Activated CD4-positive, alpha-beta T cell treated with anti-CD3 and anti-CD28 coated beads, Interleukin-2, amount 50 U/mL, for 24 hours (primary cell): ENCODE results near the gene PPP1R14B.
"Not testable (repeated sequence)": the region's sequence is repeated elsewhere in the genome, so short reads cannot be mapped to it uniquely, and the experiment has no call there.

Experiments
- DNase-seq, 2 donors: peaks; one replicate each; pipeline ENCODE4 v3.0.0-alpha.2; 2020; ENCODE audit warnings: low read depth in 1 of 2, low spot score in 1 of 2

Gene PPP1R14B

GRCh38 chr11:64246621-64246870, 197 bp downstream of the PPP1R14B start:
- not testable (repeated sequence) for DNase-seq

- DNase-seq: peak; percentile 58 to 76
Measured at GRCh38 chr11:64245797-64246620, 734 bp downstream of the PPP1R14B start.

GRCh38 chr11:64245401-64245796, 1.3 kb downstream of the PPP1R14B start:
- no peak for DNase-seq

GRCh38 chr11:64244966-64245365, 1.8 kb downstream of the PPP1R14B start:
- no peak for DNase-seq

- DNase-seq: no peak
Measured at GRCh38 chr11:64244107-64244506, 2.6 kb downstream of the PPP1R14B start.

- no peak for DNase-seq
Measured at GRCh38 chr11:64243236-64243854, 3.4 kb downstream of the PPP1R14B start.

GRCh38 chr11:64241491-64242374, 5.0 kb downstream of the PPP1R14B start:
- no peak for DNase-seq

GRCh38 chr11:64241241-64241490, 5.6 kb downstream of the PPP1R14B start:
- DNase-seq: peak; percentile 99

GRCh38 chr11:64240435-64241240, 6.1 kb downstream of the PPP1R14B start, which contains the start of gene FKBP2:
Gene FKBP2, plus strand, starts transcription at chr11:64241095. Its CDS starts 1,293 bp downstream, at chr11:64242388.
- peak; percentile 96 for DNase-seq

GRCh38 chr11:64239662-64240434, 6.9 kb downstream of the PPP1R14B start:
- no peak for DNase-seq

GRCh38 chr11:64238999-64239398, 7.7 kb downstream of the PPP1R14B start:
- no peak for DNase-seq

- DNase-seq: no peak
Measured at GRCh38 chr11:64238076-64238475, 8.7 kb downstream of the PPP1R14B start.

- no peak for DNase-seq
Measured at GRCh38 chr11:64237484-64237951, 9.2 kb downstream of the PPP1R14B start.

- no peak for DNase-seq
Measured at GRCh38 chr11:64235437-64236161, 11.1 kb downstream of the PPP1R14B start.

- DNase-seq: no peak
Measured at GRCh38 chr11:64234647-64235379, 11.9 kb downstream of the PPP1R14B start.

- no peak for DNase-seq
Measured at GRCh38 chr11:64233913-64234586, 12.7 kb downstream of the PPP1R14B start, which contains the start of gene VEGFB. Gene VEGFB, plus strand, starts transcription at chr11:64234584. Its CDS starts 250 bp downstream, at chr11:64234834.

GRCh38 chr11:64232967-64233315, 13.8 kb downstream of the PPP1R14B start:
- no peak for DNase-seq

- no peak for DNase-seq
Measured at GRCh38 chr11:64232182-64232966, 14.4 kb downstream of the PPP1R14B start.
